Transverse colon (tissue), 4 donors: ENCODE results near the gene MTA1. TPM values are rescaled to one million over a fixed set of nuclear protein-coding genes. Genes with fewer than 3 reads are reported as not detected.
A peak's percentile ranks its signal among the peaks of the same experiment; 100 is the strongest.

Experiments
- DNase-seq: peaks from one replicate; pipeline ENCODE4 v3.0.0-alpha.2; 2019
- H3K27ac ChIP-seq, 4 donors: fragments of 200-600 bp; sonication (generic); 2 replicates each; pipeline ENCODE4 v1.5.1; 2016 to 2018; ENCODE audit warnings: inconsistent platforms in 4 of 4
- H3K27me3 ChIP-seq: fragments of 200-600 bp; sonication (generic); 2 replicates; pipeline ENCODE4 v1.5.1; 2017; ENCODE audit warnings: inconsistent platforms
- H3K36me3 ChIP-seq, 4 donors: fragments of 200-600 bp; sonication (generic); 2 replicates each; pipeline ENCODE4 v1.5.1; 2017 to 2019; ENCODE audit warnings: inconsistent platforms in 4 of 4
- H3K4me1 ChIP-seq, 4 donors: fragments of 200-600 bp; sonication (generic); 2 replicates each; pipeline ENCODE4 v1.5.1; 2017 to 2020; ENCODE audit warnings: inconsistent platforms in 4 of 4
- H3K4me3 ChIP-seq, 4 donors: fragments of 200-600 bp; sonication (generic); 1 replicate in 1 of 4; 2 replicates in 3 of 4; pipeline versions ENCODE4 v1.5.1 to v1.6.1; 2017 to 2019; ENCODE audit warnings: inconsistent platforms in 4 of 4
- H3K9me3 ChIP-seq, 2 donors: fragments of 200-600 bp; sonication (generic); 2 replicates each; pipeline ENCODE4 v1.5.1; 2017 to 2019; ENCODE audit warnings: inconsistent platforms in 2 of 2
- CTCF ChIP-seq, 5 experiments: fragments of 200-600 bp in 3 of 5; fragments of 450-650 bp in 2 of 5; sonication (generic) in 3 of 5; IDR thresholded peaks; 1 replicate in 2 of 5; 2 replicates in 3 of 5; pipeline ENCODE4 v1.5.1; 2016 to 2017; ENCODE audit warnings: antibody characterized with exemption in 5 of 5, inconsistent platforms in 3 of 5, mild to moderate bottlenecking in 2 of 5, moderate library complexity in 1 of 5
- EP300 ChIP-seq: sonication (generic); formaldehyde crosslinking; IDR thresholded peaks from one replicate; pipeline ENCODE4 v1.6.1; 2017; ENCODE audit warnings: antibody characterized with exemption, low read depth
- POLR2A ChIP-seq: fragments of 450-650 bp; IDR thresholded peaks from one replicate; pipeline ENCODE4 v1.6.1; 2016; ENCODE audit warnings: antibody characterized with exemption, mild to moderate bottlenecking, moderate library complexity
- POLR2AphosphoS5 ChIP-seq, 3 donors: sonication (generic); formaldehyde crosslinking; IDR thresholded peaks; one replicate each; pipeline ENCODE4 v1.6.1; 2016; ENCODE audit warnings: antibody characterized with exemption in 3 of 3
- WGBS, 2 donors: methylation state at CpG; one replicate each; pipeline ENCODE4 v1.1.5; 2018; ENCODE audit warnings: low coverage in 1 of 2; 5-methylcytosine and 5-hydroxymethylcytosine counted together
- in situ Hi-C, 4 donors: fragments of 200-750 bp; cut with MboI; loops; one replicate each; pipeline versions ENCODE4 v1.15.0 to v1.15.1; 2017; ENCODE audit warnings: low sequenced_read_pairs in 3 of 4, low pct_ligation_motif_present in 1 of 4, low pct_unique_long_range_greater_than_20kb in 1 of 4
- intact Hi-C: fragments of 100-400 bp; cut with DNase I; formaldehyde crosslinking; loops from one replicate; pipeline ENCODE4 v1.15.1; 2023; ENCODE audit warnings: low total_unique reads
- total RNA-seq, 4 donors: library from RNA; depleted of rRNA; stranded (reverse); fragments of >200 nt; gene quantifications; one replicate each; pipeline ENCODE4 v1.1.0, GENCODE V29; 2016

Gene MTA1
- total RNA-seq, 4 donors from 2014 or later, result 79.4 to 293 (median 106) TPM

- 2% methylated on average over 30 of the region's 60 CpGs; no CpG with 5 or more reads in 1 of the 2 donors for WGBS, 2 donors
- no peaks in the 10 kb centered on the region for H3K9me3 ChIP-seq
- peak overlapping the region; percentile 33 to 69 (median 57) for H3K4me3 ChIP-seq
- no peaks in the 10 kb centered on the region for H3K36me3 ChIP-seq
- intact Hi-C loops (no loop called here), in situ Hi-C loops (no loop called here)
- peaks cover 50% of the 10 kb centered on the region for H3K27me3 ChIP-seq
- H3K4me1 ChIP-seq, result peaks cover 25 to 57% (median 44%) of the 10 kb centered on the region in 4 donors
- H3K27ac ChIP-seq, result peak overlapping the region; percentile 69 to 78 (median 76)
- no peak for TF ChIP-seq POLR2AphosphoS5 (IDR thresholded peaks at IDR 0.05)
- no peak for TF ChIP-seq EP300
- TF ChIP-seq CTCF (IDR thresholded peaks at IDR 0.05), result no peak
- TF ChIP-seq POLR2A, result no peak
- DNase-seq, result peak; percentile 75
Measured at GRCh38 chr14:105473677-105474482, 54.3 kb downstream of the MTA1 start.

- Histone ChIP-seq H3K9me3 (no peaks in the 10 kb centered on the region), H3K36me3 (no peaks in the 10 kb centered on the region), H3K4me1 (peaks cover 25 to 60% (median 44%) of the 10 kb centered on the region in 4 donors), H3K27me3 (peaks cover 58% of the 10 kb centered on the region), H3K27ac (peak within 1 kb of the TSS; percentile 71 to 90 (median 80)), H3K4me3 (peak within 1 kb of the TSS; percentile 39 to 69 (median 65))
- 1% methylated on average over 59 of the region's 118 CpGs; no CpG with 5 or more reads in 1 of the 2 donors for WGBS, 2 donors
- TF ChIP-seq EP300, result no peak
- peak in 2 of 3 donors; percentile 22 to 59 for TF ChIP-seq POLR2AphosphoS5 (IDR thresholded peaks at IDR 0.05)
- no peak for TF ChIP-seq CTCF (IDR thresholded peaks at IDR 0.05)
- no peak for TF ChIP-seq POLR2A
- DNase-seq, result no peak
- intact Hi-C loops, result no loop called here
- in situ Hi-C loops, result no loop called here
Measured at GRCh38 chr14:105474483-105475268, 55.0 kb downstream of the MTA1 start, which contains the start of gene CRIP2. Gene CRIP2, plus strand, starts transcription at chr14:105474821. Its CDS starts 42 bp downstream, at chr14:105474863.

GRCh38 chr14:105475269-105476096 lies 55.9 kb downstream of the MTA1 start:
- TF ChIP-seq EP300, result no peak
- TF ChIP-seq POLR2AphosphoS5 (IDR thresholded peaks at IDR 0.05), result no peak
- no peak for TF ChIP-seq POLR2A
- TF ChIP-seq CTCF (IDR thresholded peaks at IDR 0.05), result no peak
- no peak for DNase-seq
- WGBS, 2 donors, result 5% methylated on average over 40 of the region's 48 CpGs; no CpG with 5 or more reads in 1 of the 2 donors
- Histone ChIP-seq H3K27me3 (peaks cover 66% of the 10 kb centered on the region), H3K36me3 (no peaks in the 10 kb centered on the region), H3K9me3 (no peaks in the 10 kb centered on the region), H3K4me3 (peak overlapping the region; percentile 39 to 67 (median 60)), H3K4me1 (peaks cover 27 to 65% (median 46%) of the 10 kb centered on the region in 4 donors), H3K27ac (peak overlapping the region; percentile 71 to 90 (median 80))
- intact Hi-C loops (no loop called here), in situ Hi-C loops (no loop called here)
